G401.6 (cell line): ENCODE measurements around the gene MEX3C.

Experiments
- FAIRE-seq: peaks from 2 replicates; lab custom pipeline; 2012; peaks lifted over from hg19 to GRCh38; lab: Jason Lieb, UNC

MEX3C gene

GRCh38 chr18:51191128-51191717, 6.3 kb downstream of the MEX3C start:
- FAIRE-seq = no peak

DNA sequence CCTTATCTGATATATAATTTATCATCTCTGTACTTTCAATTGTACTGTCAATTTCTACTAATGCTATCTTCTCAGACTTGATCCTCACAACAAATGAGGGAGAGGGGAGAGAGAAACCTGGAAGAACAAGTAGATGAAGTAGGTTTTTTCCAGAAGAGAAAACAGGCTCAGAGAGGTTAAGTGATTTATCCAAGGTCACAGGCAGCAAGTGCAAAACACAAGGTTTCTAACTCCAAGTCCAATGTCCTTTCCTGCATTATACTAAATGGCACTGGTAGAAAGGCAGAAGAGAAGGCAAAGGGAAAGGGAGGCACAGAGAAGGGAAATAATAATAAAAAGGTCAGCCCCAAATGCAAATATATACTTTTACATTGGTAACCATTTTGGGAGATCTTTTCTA, 7.5 kb downstream of the MEX3C start:
- no peak for FAIRE-seq

DNA sequence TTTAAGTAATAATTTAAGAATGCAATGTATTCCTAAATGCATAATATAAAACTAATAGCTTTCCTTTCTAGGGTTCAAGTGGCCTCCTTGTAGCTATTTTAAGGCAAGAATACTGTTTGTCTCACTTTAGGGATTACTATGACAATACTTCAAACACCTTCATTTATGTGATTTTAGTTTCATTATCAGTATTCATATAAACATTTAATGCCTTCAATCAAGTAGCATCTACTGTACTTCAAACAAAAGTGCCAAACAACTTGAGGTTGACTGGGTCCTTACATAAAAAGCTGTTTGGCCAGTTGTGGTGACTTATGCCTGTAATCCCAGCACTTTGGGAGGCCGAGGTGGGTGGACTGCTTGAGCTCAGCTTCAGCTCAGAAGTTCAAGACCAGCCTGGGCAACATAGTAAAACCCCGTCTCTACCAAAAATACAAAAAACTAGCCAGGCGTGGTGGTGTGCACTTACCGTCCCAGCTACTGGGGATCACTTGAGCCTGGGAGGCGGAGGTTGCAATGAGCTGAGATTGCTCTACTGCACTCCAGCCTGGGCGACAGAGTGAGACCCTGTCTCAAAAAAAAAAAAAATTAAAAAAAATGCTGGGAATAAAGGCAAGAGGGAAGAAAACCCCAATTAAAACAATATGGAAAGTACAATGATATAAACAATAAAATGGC, 9.3 kb downstream of the MEX3C start:
- FAIRE-seq = no peak

DNA sequence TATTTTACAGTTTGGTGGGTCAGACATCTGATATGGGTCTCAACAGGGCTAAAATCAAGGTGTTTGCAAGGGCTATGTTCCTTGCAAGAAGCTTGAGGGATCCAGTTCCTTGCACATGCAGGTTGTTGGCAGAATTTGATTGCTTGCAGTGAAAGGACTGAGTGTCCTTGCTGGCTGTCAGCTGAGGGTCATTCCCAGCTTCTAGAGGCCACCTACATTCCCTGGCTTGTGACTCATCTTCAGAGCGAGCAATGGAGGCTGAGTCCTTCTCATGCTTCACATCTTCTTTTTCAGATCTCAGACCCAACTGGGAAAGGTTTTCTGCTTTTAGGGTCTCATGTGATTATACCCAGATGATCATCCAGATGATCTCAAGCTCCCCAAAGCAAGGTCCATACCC, 12.4 kb downstream of the MEX3C start:
- FAIRE-seq = no peak

DNA sequence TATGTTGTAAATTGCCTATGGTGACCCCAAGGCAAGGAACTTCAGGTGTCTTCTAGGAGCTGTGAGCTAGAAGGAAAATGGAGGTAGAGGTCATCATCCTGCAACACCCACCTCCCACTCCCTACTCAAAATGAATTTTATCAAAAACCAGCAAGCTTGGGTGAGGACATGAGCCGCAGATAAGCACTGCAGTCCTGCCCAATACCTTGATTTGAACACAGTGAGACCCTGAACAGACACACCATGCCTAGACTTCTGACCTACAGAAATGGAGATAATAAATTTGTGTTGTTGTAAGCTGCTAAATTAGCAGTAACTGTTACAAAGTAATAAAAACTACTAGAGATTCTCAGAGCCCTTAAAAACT, 13.4 kb downstream of the MEX3C start:
- no peak for FAIRE-seq

GRCh38 chr18:51183372-51184090, 13.9 kb downstream of the MEX3C start:
- FAIRE-seq = no peak

DNA sequence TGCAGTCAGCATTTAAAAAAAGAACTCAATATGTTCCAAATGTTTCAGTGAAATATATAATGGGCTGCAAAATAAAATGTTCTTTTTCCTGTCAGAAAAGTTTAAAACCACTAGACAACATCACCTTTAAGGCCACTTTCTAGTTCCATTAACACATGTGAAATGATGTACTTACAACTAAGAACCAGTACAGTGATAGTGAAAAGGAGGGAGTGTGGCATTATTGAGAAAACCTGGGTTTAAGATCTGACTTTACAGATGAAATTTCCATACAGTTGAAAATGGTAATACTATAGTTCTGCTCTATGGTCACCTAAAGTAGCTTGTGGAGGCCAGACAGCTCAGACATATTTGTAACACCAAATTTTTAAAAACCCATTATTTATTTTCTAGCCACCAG, 14.7 kb downstream of the MEX3C start:
- FAIRE-seq = no peak

GRCh38 chr18:51171625-51172259, 25.7 kb downstream of the MEX3C start:
- FAIRE-seq = no peak

- FAIRE-seq = no peak
These were observed 26.3 kb downstream of the MEX3C start for GRCh38 chr18:51171223-51171622.

DNA sequence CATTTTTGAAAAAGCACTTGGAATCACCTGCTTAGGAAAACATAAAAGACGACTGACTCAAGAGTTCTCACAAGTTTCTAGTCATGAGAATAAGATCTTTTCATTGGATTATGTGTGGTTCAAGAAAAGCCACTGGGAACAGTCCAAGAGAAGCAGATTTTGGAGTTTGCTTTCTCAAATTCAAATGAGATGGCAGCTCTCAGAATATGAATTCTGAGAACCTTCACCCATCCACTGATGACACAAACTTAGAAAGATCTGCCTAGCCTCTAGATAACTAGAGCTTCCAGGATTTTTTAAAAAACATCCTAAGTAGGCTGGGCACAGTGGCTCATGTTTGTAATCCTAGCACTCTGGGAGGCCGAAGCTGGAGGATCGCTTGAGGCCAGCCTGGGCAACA, 26.8 kb downstream of the MEX3C start:
- no peak for FAIRE-seq

DNA sequence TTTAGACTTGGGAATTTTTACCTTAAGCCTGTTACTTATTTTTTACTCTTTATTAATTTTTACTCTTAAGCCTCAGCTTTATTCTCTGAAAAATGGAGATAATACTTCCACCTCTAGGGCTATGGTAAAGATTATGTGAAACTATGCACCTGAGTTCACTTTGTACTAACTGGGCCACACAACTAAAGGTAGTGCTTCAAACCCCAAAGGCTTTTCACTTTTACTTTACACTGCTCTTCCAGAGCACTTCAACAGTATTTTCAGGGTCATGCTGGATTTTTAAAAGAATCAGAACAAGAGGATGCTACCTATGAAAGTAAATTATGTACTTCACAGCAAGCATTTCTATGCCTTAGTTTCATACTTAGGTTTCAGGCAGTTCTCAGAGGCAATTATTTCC, 27.8 kb downstream of the MEX3C start:
- FAIRE-seq = no peak

- FAIRE-seq = no peak
These were observed 28.4 kb downstream of the MEX3C start for GRCh38 chr18:51168960-51169662.

GRCh38 chr18:51168026-51168742, 29.3 kb downstream of the MEX3C start:
- no peak for FAIRE-seq

DNA sequence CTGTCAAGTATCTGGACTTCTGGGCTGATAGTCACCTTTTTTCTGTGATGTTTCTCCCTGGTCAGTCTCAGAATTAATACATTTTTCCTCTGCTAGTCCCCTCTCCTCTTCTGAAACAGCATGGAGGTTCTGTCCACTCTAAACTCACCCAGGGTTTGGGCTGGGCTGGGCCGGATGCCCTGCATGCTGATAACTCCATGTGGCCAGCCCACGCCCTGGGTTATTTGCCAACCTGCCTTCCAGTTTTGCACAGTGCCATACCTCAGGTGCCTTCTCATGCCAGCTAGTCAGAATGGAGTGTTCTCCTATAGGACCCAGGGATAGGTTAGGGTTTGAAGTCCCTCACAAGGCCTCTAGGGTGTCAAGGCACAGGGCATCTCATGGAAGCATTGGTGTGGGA, 32.2 kb downstream of the MEX3C start:
- no peak for FAIRE-seq

DNA sequence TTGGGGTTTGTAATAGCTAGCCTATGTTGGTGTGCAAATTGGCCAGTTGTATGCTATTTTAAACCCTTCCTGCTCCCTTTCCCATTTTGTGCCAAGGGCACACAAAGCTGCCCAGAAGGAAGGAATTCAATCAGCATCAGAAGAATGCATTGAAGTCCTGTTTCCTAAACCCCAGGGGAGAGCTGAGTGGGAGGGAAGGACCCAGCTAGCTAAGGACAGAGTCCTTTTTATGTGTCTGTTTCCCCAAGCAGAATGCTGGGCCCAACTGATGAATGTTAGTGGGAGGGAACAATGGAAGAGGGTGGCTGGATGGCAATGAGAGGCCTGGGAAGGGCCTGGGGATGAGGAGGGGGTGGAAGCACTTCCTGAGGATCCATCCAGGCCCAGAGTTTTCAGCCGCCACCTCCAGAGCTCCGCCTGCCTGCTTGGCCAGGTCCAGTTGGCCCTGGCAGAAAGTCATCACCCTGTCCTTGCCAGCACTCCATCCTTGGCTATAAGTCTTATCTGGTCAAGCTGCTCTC, 32.7 kb downstream of the MEX3C start:
- no peak for FAIRE-seq

- no peak for FAIRE-seq
These were observed 33.1 kb downstream of the MEX3C start for GRCh38 chr18:51164342-51164741.

DNA sequence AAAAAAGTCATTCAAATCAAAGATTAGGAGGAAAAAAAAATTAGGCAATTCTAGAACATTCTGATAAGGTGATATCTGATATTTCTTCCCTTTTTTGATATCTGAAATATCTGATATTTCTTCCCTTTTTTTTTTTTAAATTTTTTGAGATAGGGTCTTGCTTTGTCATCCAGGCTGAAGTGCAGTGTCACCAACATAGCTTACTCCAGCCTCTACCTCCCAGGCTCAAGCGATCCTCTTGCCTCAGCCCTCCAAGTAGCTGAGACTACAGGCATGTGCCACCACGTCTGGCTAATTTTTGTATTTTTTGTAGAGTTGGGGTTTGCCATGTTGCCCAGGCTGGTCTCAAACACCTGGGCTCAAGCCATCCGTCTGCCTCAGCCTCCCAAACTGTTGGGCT, 33.9 kb downstream of the MEX3C start:
- FAIRE-seq = no peak

GRCh38 chr18:51162617-51163016, 34.9 kb downstream of the MEX3C start:
- FAIRE-seq = no peak

- FAIRE-seq = no peak
These were observed 36.8 kb downstream of the MEX3C start for GRCh38 chr18:51160646-51161045.

- no peak for FAIRE-seq
These were observed 40.3 kb downstream of the MEX3C start for GRCh38 chr18:51157215-51157614.

DNA sequence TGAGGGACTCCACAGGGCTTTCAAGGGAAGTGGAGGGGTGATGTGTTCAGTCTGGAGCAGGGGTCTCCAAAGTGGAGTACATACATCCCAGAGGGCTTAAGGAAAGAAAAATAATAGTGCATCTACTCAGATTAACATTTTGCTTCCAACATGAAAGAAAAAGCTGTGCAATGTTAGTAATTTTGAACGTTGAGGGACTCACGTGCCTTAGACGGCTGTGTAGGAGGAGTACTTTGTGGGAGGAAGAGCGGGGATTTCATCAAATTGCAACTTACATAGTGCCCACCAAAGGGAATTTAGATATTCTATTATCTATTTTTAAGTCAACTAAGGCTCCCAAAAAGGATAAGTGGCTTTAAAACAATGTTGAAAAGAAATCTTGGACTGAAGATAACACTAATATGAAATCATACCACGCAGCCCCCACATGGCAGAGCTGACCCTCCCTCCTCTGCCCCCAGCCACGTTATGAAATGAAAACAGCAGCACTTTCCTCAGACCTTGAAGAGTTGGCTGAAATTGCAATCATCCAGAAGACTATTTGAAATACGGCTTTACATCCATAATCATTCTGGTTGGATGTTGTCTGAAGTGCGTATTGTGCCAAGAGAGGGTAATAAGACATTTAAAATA, 42.9 kb downstream of the MEX3C start:
- FAIRE-seq = no peak
